ENCODE measurements around the gene CHSY3. TPM values are rescaled to one million over a fixed set of nuclear protein-coding genes. Genes with fewer than 3 reads are reported as not detected.
A peak's percentile ranks its signal among the peaks of the same experiment; 100 is the strongest.
"Not testable (repeated sequence)": the region's sequence is repeated elsewhere in the genome, so short reads cannot be mapped to it uniquely, and the experiment has no call there.

Gene CHSY3
- total RNA-seq, 1 experiment from 2014 or later = 0.48 TPM

- DNase-seq (ENCODE audit: low read depth) = no peak
Observed at GRCh38 chr5:130164966-130165365, 260.7 kb downstream of the CHSY3 start.

GRCh38 chr5:130166839-130167490 lies 262.7 kb downstream of the CHSY3 start:
- no peak for DNase-seq (ENCODE audit: low read depth)

- DNase-seq (ENCODE audit: low read depth) = no peak
Observed at GRCh38 chr5:130168211-130168610, 263.9 kb downstream of the CHSY3 start.

- no peak for DNase-seq (ENCODE audit: low read depth)
Observed at GRCh38 chr5:130171699-130172098, 267.4 kb downstream of the CHSY3 start.

- no peak for DNase-seq (ENCODE audit: low read depth)
Observed at GRCh38 chr5:130183115-130183514, 278.9 kb downstream of the CHSY3 start.

- DNase-seq (ENCODE audit: low read depth) = no peak
Observed at GRCh38 chr5:130189961-130190360, 285.7 kb downstream of the CHSY3 start.

- DNase-seq (ENCODE audit: low read depth) = peak; percentile 13
Observed at GRCh38 chr5:130198927-130199326, 294.7 kb downstream of the CHSY3 start.

GRCh38 chr5:130206686-130207085 lies 302.4 kb downstream of the CHSY3 start:
- no peak for DNase-seq (ENCODE audit: low read depth)

GRCh38 chr5:130213607-130214006 lies 309.3 kb downstream of the CHSY3 start:
- DNase-seq (ENCODE audit: low read depth) = no peak

- no peak for DNase-seq (ENCODE audit: low read depth)
Observed at GRCh38 chr5:130216286-130216685, 312.0 kb downstream of the CHSY3 start.

GRCh38 chr5:130222573-130222972 lies 318.3 kb downstream of the CHSY3 start:
- peak; percentile 1 for DNase-seq (ENCODE audit: low read depth)

GRCh38 chr5:130226556-130226955 lies 322.3 kb downstream of the CHSY3 start:
- not testable (repeated sequence) for DNase-seq (ENCODE audit: low read depth)

- DNase-seq (ENCODE audit: low read depth) = no peak
Observed at GRCh38 chr5:130227699-130228098, 323.4 kb downstream of the CHSY3 start.

- DNase-seq (ENCODE audit: low read depth) = no peak
Observed at GRCh38 chr5:130231786-130232185, 327.5 kb downstream of the CHSY3 start.

GRCh38 chr5:130234816-130235215 lies 330.6 kb downstream of the CHSY3 start:
- DNase-seq (ENCODE audit: low read depth) = no peak

Other genes starting within 250 kb of the CHSY3 start
- gene MINAR2, start 156.4 kb upstream of the CHSY3 start, total RNA-seq (2014; rRNA removed; shearing (Covaris generic)) = not detected in 2 replicates

Data from RPMI7951 (cell line).